Esophagus muscularis mucosa (tissue), 4 donors: ENCODE data around the gene GALNTL6. TPM values are rescaled to one million over a fixed set of nuclear protein-coding genes. Genes with fewer than 3 reads are reported as not detected.

Source experiments
- DNase-seq: peaks from one replicate; pipeline ENCODE4 v3.0.0-alpha.2; 2017; ENCODE audit errors: extremely low spot score
- H3K27ac ChIP-seq, 4 donors: fragments of 200-600 bp; sonication (generic); replicated peaks in 1 of 4; 1 replicate in 3 of 4; 2 replicates in 1 of 4; pipeline ENCODE4 v1.5.1; 2016 to 2019; ENCODE audit warnings: mild to moderate bottlenecking in 1 of 4
- H3K27me3 ChIP-seq, 4 donors: fragments of 200-600 bp; sonication (generic); one replicate each; pipeline versions ENCODE4 v1.5.1 to v1.6.0; 2016 to 2019
- H3K36me3 ChIP-seq, 4 donors: fragments of 200-600 bp; sonication (generic); one replicate each; pipeline ENCODE4 v1.5.1; 2016 to 2019
- H3K4me1 ChIP-seq, 4 donors: fragments of 200-600 bp; sonication (generic); one replicate each; pipeline ENCODE4 v1.5.1; 2016 to 2019
- H3K4me3 ChIP-seq, 4 donors: fragments of 200-600 bp; sonication (generic); 1 replicate in 2 of 4; 2 replicates in 2 of 4; pipeline ENCODE4 v1.5.1; 2016 to 2019; ENCODE audit warnings: mild to moderate bottlenecking in 4 of 4, moderate library complexity in 1 of 4
- H3K9me3 ChIP-seq, 4 donors: fragments of 200-600 bp; sonication (generic); 1 replicate in 3 of 4; 2 replicates in 1 of 4; pipeline ENCODE4 v1.5.1; 2016 to 2019
- EP300 ChIP-seq: sonication (generic); formaldehyde crosslinking; IDR thresholded peaks from one replicate; pipeline ENCODE4 v1.6.1; 2017; ENCODE audit warnings: antibody characterized with exemption
- POLR2A ChIP-seq: fragments of 450-650 bp; IDR thresholded peaks from one replicate; pipeline ENCODE4 v1.6.1; 2017; ENCODE audit warnings: antibody characterized with exemption, moderate library complexity, mild to moderate bottlenecking, low read depth
- POLR2AphosphoS5 ChIP-seq, 2 donors: sonication (generic); formaldehyde crosslinking; IDR thresholded peaks; one replicate each; pipeline ENCODE4 v1.6.1; 2017; ENCODE audit warnings: antibody characterized with exemption in 2 of 2
- WGBS: methylation state at CpG from one replicate; pipeline ENCODE4 v1.1.5; 2018; 5-methylcytosine and 5-hydroxymethylcytosine counted together
- intact Hi-C: fragments of 100-400 bp; cut with DNase I; formaldehyde crosslinking; loops from one replicate; pipeline ENCODE4 v1.15.1; 2023
- total RNA-seq, 4 donors: library from RNA; depleted of rRNA; stranded (reverse); fragments of >200 nt; gene quantifications; one replicate each; pipeline versions ENCODE4 v1.1.0 to v1.2.1, GENCODE V29; 2016
- TF ChIP-seq, protein P1 (sequence below), 3 experiments: fragments of 200-600 bp in 2 of 3; fragments of 450-650 bp in 1 of 3; sonication (generic) in 2 of 3; IDR thresholded peaks; one replicate each; pipeline ENCODE4 v1.5.1; 2017 to 2019; ENCODE audit warnings: antibody characterized with exemption in 3 of 3, mild to moderate bottlenecking in 2 of 3, moderate library complexity in 1 of 3

The GALNTL6 gene
- total RNA-seq, 4 donors from 2014 or later = 0.33 to 0.42 TPM; not detected in 2

DNA sequence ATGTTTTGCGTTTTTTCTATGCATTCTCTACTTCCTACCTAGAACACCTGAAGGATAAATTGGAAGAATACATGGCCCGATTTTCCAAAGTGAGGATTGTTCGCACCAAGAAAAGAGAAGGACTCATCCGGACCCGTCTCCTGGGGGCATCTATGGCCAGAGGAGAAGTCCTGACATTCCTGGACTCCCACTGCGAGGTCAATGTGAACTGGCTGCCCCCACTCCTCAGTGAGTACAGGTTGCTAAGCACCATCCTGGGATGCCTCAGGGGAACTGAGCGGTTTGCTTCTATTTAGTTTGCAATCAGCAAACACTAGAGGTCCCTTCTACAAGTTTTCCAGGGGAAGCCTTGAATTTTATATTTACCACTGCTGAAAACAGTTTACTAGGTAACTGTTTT lies 996.1 kb downstream of the GALNTL6 start:
- Histone ChIP-seq H3K27me3 (no peaks in the 10 kb centered on the region), H3K9me3 (no peaks in the 10 kb centered on the region), H3K4me1 (peaks cover 0 to 2% (median 0%) of the 10 kb centered on the region in 4 donors), H3K36me3 (no peaks in the 10 kb centered on the region), H3K4me3 (no peak overlapping the region), H3K27ac (no peak overlapping the region)
- DNase-seq = no peak
- WGBS = 55% methylated on average over 7 of the region's 7 CpGs
- TF ChIP-seq, protein P1, sequence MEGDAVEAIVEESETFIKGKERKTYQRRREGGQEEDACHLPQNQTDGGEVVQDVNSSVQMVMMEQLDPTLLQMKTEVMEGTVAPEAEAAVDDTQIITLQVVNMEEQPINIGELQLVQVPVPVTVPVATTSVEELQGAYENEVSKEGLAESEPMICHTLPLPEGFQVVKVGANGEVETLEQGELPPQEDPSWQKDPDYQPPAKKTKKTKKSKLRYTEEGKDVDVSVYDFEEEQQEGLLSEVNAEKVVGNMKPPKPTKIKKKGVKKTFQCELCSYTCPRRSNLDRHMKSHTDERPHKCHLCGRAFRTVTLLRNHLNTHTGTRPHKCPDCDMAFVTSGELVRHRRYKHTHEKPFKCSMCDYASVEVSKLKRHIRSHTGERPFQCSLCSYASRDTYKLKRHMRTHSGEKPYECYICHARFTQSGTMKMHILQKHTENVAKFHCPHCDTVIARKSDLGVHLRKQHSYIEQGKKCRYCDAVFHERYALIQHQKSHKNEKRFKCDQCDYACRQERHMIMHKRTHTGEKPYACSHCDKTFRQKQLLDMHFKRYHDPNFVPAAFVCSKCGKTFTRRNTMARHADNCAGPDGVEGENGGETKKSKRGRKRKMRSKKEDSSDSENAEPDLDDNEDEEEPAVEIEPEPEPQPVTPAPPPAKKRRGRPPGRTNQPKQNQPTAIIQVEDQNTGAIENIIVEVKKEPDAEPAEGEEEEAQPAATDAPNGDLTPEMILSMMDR (IDR thresholded peaks at IDR 0.05) = no peak
- TF ChIP-seq EP300 (no peak), POLR2A (no peak), POLR2AphosphoS5 (IDR thresholded peaks at IDR 0.05) (no peak)
- intact Hi-C loops = no loop called here

DNA sequence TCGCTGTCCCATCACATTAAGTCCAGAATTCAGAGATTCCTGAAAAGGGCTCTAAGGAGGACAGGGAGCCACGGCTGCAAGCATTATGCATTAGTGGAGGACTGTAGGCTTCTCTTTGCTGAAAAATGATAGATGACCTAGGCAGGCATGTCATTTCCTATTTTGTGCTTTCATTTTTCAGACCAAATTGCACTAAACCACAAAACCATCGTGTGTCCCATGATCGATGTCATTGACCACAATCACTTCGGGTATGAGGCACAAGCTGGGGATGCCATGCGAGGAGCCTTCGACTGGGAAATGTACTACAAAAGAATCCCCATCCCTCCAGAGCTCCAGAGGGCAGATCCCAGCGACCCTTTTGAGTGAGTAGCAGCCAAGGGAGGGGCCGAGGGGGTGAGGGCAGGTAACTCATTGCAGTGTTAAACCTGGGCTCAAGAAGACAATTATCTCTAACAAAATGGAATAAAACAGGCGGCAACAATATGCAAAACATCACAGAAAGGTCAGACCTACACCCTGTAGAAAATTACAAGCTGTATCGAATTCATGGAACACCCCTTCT lies 1000.2 kb downstream of the GALNTL6 start:
- Histone ChIP-seq H3K4me3 (no peak overlapping the region), H3K4me1 (peaks cover 0 to 2% (median 0%) of the 10 kb centered on the region in 4 donors), H3K36me3 (no peaks in the 10 kb centered on the region), H3K27me3 (no peaks in the 10 kb centered on the region), H3K27ac (no peak overlapping the region), H3K9me3 (no peaks in the 10 kb centered on the region)
- intact Hi-C loops = no loop called here
- 73% methylated on average over 11 of the region's 11 CpGs for WGBS
- no peak for DNase-seq
- no peak for TF ChIP-seq POLR2AphosphoS5 (IDR thresholded peaks at IDR 0.05)
- TF ChIP-seq, protein P1 (IDR thresholded peaks at IDR 0.05) = no peak
- TF ChIP-seq POLR2A = no peak
- no peak for TF ChIP-seq EP300

GRCh38 chr4:172815499-172816164 lies 1002.4 kb downstream of the GALNTL6 start:
- H3K4me1 ChIP-seq = no peaks in the 10 kb centered on the region
- no peak overlapping the region for H3K27ac ChIP-seq
- TF ChIP-seq POLR2AphosphoS5 (IDR thresholded peaks at IDR 0.05) = no peak
- no peak for TF ChIP-seq POLR2A
- TF ChIP-seq, protein P1 (IDR thresholded peaks at IDR 0.05) = no peak
- no peak for TF ChIP-seq EP300
- no peak for DNase-seq
- no peaks in the 10 kb centered on the region for H3K36me3 ChIP-seq
- H3K27me3 ChIP-seq = no peaks in the 10 kb centered on the region
- intact Hi-C loops = no loop called here
- 91% methylated on average over 8 of the region's 8 CpGs for WGBS
- no peaks in the 10 kb centered on the region for H3K9me3 ChIP-seq
- no peak overlapping the region for H3K4me3 ChIP-seq

GRCh38 chr4:172818901-172819300 lies 1005.7 kb downstream of the GALNTL6 start:
- WGBS = 100% methylated on average over 1 of the region's 1 CpG
- TF ChIP-seq POLR2AphosphoS5 (IDR thresholded peaks at IDR 0.05) = no peak
- TF ChIP-seq EP300 = no peak

DNA sequence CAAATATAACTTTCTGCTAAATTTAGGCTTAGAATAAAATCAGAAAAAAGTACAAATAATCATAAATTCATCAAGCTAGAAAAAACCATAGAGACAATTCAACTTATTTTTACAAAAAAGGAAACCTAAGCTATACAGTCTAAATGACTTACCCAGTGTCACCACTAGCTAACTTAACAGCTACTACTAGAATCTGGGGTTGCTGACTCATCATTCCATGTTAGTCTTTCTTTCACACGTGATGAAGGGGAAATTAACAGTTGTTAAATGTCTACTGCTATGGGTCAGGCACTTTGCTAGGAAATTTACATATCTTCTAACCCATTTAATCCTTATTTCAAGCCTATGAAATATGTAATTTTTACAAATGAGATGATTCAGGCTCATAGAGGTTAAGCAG lies 1006.1 kb downstream of the GALNTL6 start:
- TF ChIP-seq POLR2A = no peak
- TF ChIP-seq EP300 = no peak
- TF ChIP-seq, protein P1 (IDR thresholded peaks at IDR 0.05) = no peak
- no peak for TF ChIP-seq POLR2AphosphoS5 (IDR thresholded peaks at IDR 0.05)
- H3K36me3 ChIP-seq = no peaks in the 10 kb centered on the region
- no peak overlapping the region for H3K4me3 ChIP-seq
- H3K9me3 ChIP-seq = no peaks in the 10 kb centered on the region
- intact Hi-C loops = no loop called here
- no peak for DNase-seq
- no peaks in the 10 kb centered on the region for H3K27me3 ChIP-seq
- no peak overlapping the region for H3K27ac ChIP-seq
- H3K4me1 ChIP-seq = no peaks in the 10 kb centered on the region
- 76% methylated on average over 1 of the region's 1 CpG for WGBS

More at GRCh38 chr4:172818901-172819300, 1005.7 kb downstream of the GALNTL6 start:
- Histone ChIP-seq H3K36me3 (no peaks in the 10 kb centered on the region), H3K9me3 (no peaks in the 10 kb centered on the region), H3K27me3 (no peaks in the 10 kb centered on the region), H3K27ac (no peak overlapping the region), H3K4me1 (no peaks in the 10 kb centered on the region), H3K4me3 (no peak overlapping the region)
- intact Hi-C loops = no loop called here
- DNase-seq = no peak
